NT2/D1 (cell line): ENCODE data around the gene TMED7.

Experiments used
- DNase-seq: peaks from one replicate; pipeline ENCODE4 v3.0.0-alpha.2; 2011; ENCODE audit warnings: low read depth, low spot score
- H3K27me3 ChIP-seq: 2 replicates; pipeline ENCODE4 v1.6.0; 2011; ENCODE audit warnings: mild to moderate bottlenecking; ENCODE audit not compliant: insufficient read length, insufficient read depth
- H3K36me3 ChIP-seq: 2 replicates; pipeline ENCODE4 v1.6.1; 2011; ENCODE audit warnings: mild to moderate bottlenecking, low read length, mixed read lengths; ENCODE audit not compliant: insufficient read depth, insufficient read length
- H3K4me1 ChIP-seq: 2 replicates; pipeline ENCODE4 v1.5.1; 2011; ENCODE audit not compliant: insufficient read depth, insufficient read length
- H3K4me3 ChIP-seq: 2 replicates; pipeline ENCODE4 v1.5.1; 2011; ENCODE audit warnings: low read depth; ENCODE audit not compliant: insufficient read length
- H3K9ac ChIP-seq: 2 replicates; pipeline ENCODE4 v1.6.0; 2011; ENCODE audit warnings: low read depth; ENCODE audit not compliant: insufficient read length
- H3K9me3 ChIP-seq: 2 replicates; pipeline ENCODE4 v1.5.1; 2011; ENCODE audit warnings: mild to moderate bottlenecking, low read length; ENCODE audit not compliant: insufficient read depth
- SUZ12 ChIP-seq: IDR thresholded peaks from 2 replicates; pipeline ENCODE4 v1.6.1; 2011; ENCODE audit not compliant: insufficient read length, insufficient read depth; ENCODE audit errors: extremely low read depth
- YY1 ChIP-seq: IDR thresholded peaks from 2 replicates; pipeline ENCODE4 v1.6.1; 2011; ENCODE audit not compliant: insufficient read length, insufficient read depth
- ZNF274 ChIP-seq: IDR thresholded peaks from 2 replicates; pipeline ENCODE4 v1.6.1; 2011; ENCODE audit warnings: mild to moderate bottlenecking, low read depth, low read length

TMED7 gene

DNA sequence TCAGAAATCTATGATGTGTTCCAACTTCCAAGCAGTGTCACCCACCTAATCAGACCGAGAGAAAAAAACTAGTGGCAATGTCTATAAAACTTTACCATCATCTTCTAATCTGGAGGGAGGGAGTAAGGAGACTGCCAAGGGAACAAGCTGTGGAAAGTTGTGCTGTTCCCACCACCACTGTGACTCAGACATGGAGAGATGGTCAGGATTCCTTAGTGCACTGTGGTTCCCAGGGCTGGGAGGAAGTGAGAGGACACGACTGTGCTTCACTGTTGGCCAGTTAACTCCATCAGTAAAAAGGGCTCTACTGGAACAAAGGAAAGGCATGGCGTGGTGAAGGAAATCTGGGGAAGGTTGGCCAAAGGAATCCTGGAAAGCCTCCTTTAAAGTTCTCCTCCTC, 42.4 kb downstream of the TMED7 start:
- no peak for DNase-seq
- TF ChIP-seq ZNF274 (no peak), YY1 (no peak), SUZ12 (no peak)
- no peak overlapping the region for H3K9ac ChIP-seq
- H3K9me3 ChIP-seq: no peaks in the 10 kb centered on the region
- no peaks in the 10 kb centered on the region for H3K4me1 ChIP-seq
- no peak overlapping the region for H3K4me3 ChIP-seq
- no peaks in the 10 kb centered on the region for H3K27me3 ChIP-seq
- H3K36me3 ChIP-seq: no peaks in the 10 kb centered on the region

GRCh38 chr5:115580941-115581340, 44.9 kb downstream of the TMED7 start:
- H3K4me1 ChIP-seq: no peaks in the 10 kb centered on the region
- H3K36me3 ChIP-seq: no peaks in the 10 kb centered on the region
- no peaks in the 10 kb centered on the region for H3K9me3 ChIP-seq
- no peak for DNase-seq
- no peak overlapping the region for H3K4me3 ChIP-seq
- no peak for TF ChIP-seq YY1
- TF ChIP-seq SUZ12: no peak
- TF ChIP-seq ZNF274: no peak
- H3K27me3 ChIP-seq: no peaks in the 10 kb centered on the region
- no peak overlapping the region for H3K9ac ChIP-seq

DNA sequence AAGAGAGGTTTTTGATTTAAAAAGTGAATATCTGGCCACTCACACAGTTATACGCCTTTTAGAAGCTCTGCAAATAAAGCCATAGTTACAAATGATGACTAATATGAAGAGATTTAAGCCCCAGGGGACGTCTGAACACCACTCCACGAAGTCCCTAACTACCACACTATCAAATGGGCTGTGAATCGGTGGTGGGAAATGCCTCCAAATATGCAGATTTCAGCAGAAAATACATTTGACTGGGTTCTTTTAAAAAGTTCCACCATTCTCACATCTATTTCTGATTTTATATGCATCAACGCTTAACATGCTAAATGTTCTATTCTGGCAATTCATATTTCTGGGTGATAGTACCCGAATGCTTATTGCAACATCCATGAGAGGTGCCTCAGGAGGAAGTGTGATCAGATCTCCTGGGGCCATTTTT, 46.1 kb downstream of the TMED7 start:
- Histone ChIP-seq H3K4me1 (no peaks in the 10 kb centered on the region), H3K36me3 (no peaks in the 10 kb centered on the region), H3K9ac (no peak overlapping the region), H3K9me3 (no peaks in the 10 kb centered on the region), H3K27me3 (no peaks in the 10 kb centered on the region), H3K4me3 (no peak overlapping the region)
- TF ChIP-seq SUZ12: no peak
- no peak for TF ChIP-seq ZNF274
- TF ChIP-seq YY1: no peak
- DNase-seq: no peak

GRCh38 chr5:115579216-115579615, 46.6 kb downstream of the TMED7 start:
- no peaks in the 10 kb centered on the region for H3K4me1 ChIP-seq
- TF ChIP-seq YY1 (no peak), ZNF274 (no peak), SUZ12 (no peak)
- no peaks in the 10 kb centered on the region for H3K9me3 ChIP-seq
- H3K4me3 ChIP-seq: no peak overlapping the region
- H3K36me3 ChIP-seq: no peaks in the 10 kb centered on the region
- no peaks in the 10 kb centered on the region for H3K27me3 ChIP-seq
- H3K9ac ChIP-seq: no peak overlapping the region
- no peak for DNase-seq

GRCh38 chr5:115578657-115579056, 47.2 kb downstream of the TMED7 start:
- DNase-seq: no peak

GRCh38 chr5:115577741-115578140, 48.1 kb downstream of the TMED7 start:
- no peak for DNase-seq
- no peak overlapping the region for H3K4me3 ChIP-seq
- no peaks in the 10 kb centered on the region for H3K27me3 ChIP-seq

More at GRCh38 chr5:115578657-115579056, 47.2 kb downstream of the TMED7 start:
- Histone ChIP-seq H3K9me3 (no peaks in the 10 kb centered on the region), H3K36me3 (no peaks in the 10 kb centered on the region), H3K4me1 (no peaks in the 10 kb centered on the region), H3K9ac (no peak overlapping the region), H3K27me3 (no peaks in the 10 kb centered on the region), H3K4me3 (no peak overlapping the region)
- TF ChIP-seq YY1 (no peak), SUZ12 (no peak), ZNF274 (no peak)

GRCh38 chr5:115577329-115577728, 48.5 kb downstream of the TMED7 start:
- Histone ChIP-seq H3K9ac (no peak overlapping the region), H3K4me3 (no peak overlapping the region), H3K27me3 (no peaks in the 10 kb centered on the region), H3K36me3 (no peaks in the 10 kb centered on the region), H3K9me3 (no peaks in the 10 kb centered on the region), H3K4me1 (no peaks in the 10 kb centered on the region)
- TF ChIP-seq ZNF274: no peak
- TF ChIP-seq SUZ12: no peak
- TF ChIP-seq YY1: no peak
- DNase-seq: no peak

More at GRCh38 chr5:115577741-115578140, 48.1 kb downstream of the TMED7 start:
- no peak overlapping the region for H3K9ac ChIP-seq
- TF ChIP-seq ZNF274 (no peak), YY1 (no peak), SUZ12 (no peak)
- H3K9me3 ChIP-seq: no peaks in the 10 kb centered on the region
- H3K4me1 ChIP-seq: no peaks in the 10 kb centered on the region
- H3K36me3 ChIP-seq: no peaks in the 10 kb centered on the region
